Mesothelial cell of epicardium (in vitro differentiated cells): Measurements from ENCODE around the gene APOA1. TPM values are rescaled to one million over a fixed set of nuclear protein-coding genes. Genes with fewer than 3 reads are reported as not detected.

Source experiments
- DNase-seq, 2 experiments: peaks; one replicate each; pipeline ENCODE4 v3.0.0; 2021; ENCODE audit warnings: low spot score in 2 of 2; ENCODE audit not compliant: unreplicated experiment in 2 of 2
- H3K27ac Mint-ChIP-seq: 2 replicates; pipeline ENCODE4 v1.8.0; 2021; ENCODE audit warnings: mixed read lengths
- H3K27me3 Mint-ChIP-seq: 2 replicates; pipeline ENCODE4 v1.8.0; 2021; ENCODE audit warnings: low read depth, mixed read lengths
- H3K36me3 Mint-ChIP-seq: 2 replicates; pipeline ENCODE4 v1.8.0; 2021; ENCODE audit warnings: mixed read lengths
- H3K4me1 Mint-ChIP-seq: 2 replicates; pipeline ENCODE4 v1.8.0; 2021; ENCODE audit warnings: mixed read lengths
- H3K4me3 Mint-ChIP-seq: 2 replicates; pipeline ENCODE4 v1.8.0; 2021; ENCODE audit warnings: mild to moderate bottlenecking, moderate library complexity, mixed read lengths
- H3K9me3 Mint-ChIP-seq: 2 replicates; pipeline ENCODE4 v1.8.0; 2021; ENCODE audit warnings: mixed read lengths
- CTCF ChIP-seq: fragments of 200-600 bp; sonication (generic); IDR thresholded peaks from one replicate; pipeline ENCODE4 v1.5.0; 2021; ENCODE audit warnings: antibody characterized with exemption; ENCODE audit not compliant: unreplicated experiment
- total RNA-seq: library from RNA; stranded (reverse); gene quantifications from 3 replicates; pipeline ENCODE4 v1.2.1, GENCODE V29; 2021

APOA1 gene
- total RNA-seq, 1 donor from 2014 or later = 0.65 TPM

- Mint-ChIP-seq H3K36me3 (no peaks in the 10 kb centered on the region), H3K9me3 (peaks cover 4% of the 10 kb centered on the region), H3K4me3 (no peak overlapping the region), H3K27me3 (peaks cover 4% of the 10 kb centered on the region), H3K27ac (no peak overlapping the region), H3K4me1 (no peaks in the 10 kb centered on the region)
- no peak for DNase-seq
- no peak for TF ChIP-seq CTCF
These were observed 40.9 kb downstream of the APOA1 start for GRCh38 chr11:116796548-116796947.

- H3K4me3 Mint-ChIP-seq = no peak overlapping the region
- H3K4me1 Mint-ChIP-seq = peaks cover 2% of the 10 kb centered on the region
- DNase-seq = no peak
- peaks cover 4% of the 10 kb centered on the region for H3K9me3 Mint-ChIP-seq
- no peak overlapping the region for H3K27ac Mint-ChIP-seq
- TF ChIP-seq CTCF = no peak
- H3K27me3 Mint-ChIP-seq = peaks cover 10% of the 10 kb centered on the region
- no peaks in the 10 kb centered on the region for H3K36me3 Mint-ChIP-seq
These were observed 42.6 kb downstream of the APOA1 start for GRCh38 chr11:116794851-116795250.

- no peaks in the 10 kb centered on the region for H3K36me3 Mint-ChIP-seq
- H3K9me3 Mint-ChIP-seq = peaks cover 4% of the 10 kb centered on the region
- peaks cover 2% of the 10 kb centered on the region for H3K4me1 Mint-ChIP-seq
- TF ChIP-seq CTCF = no peak
- no peak overlapping the region for H3K4me3 Mint-ChIP-seq
- H3K27ac Mint-ChIP-seq = no peak overlapping the region
- DNase-seq = no peak
- H3K27me3 Mint-ChIP-seq = peaks cover 6% of the 10 kb centered on the region
These were observed 43.7 kb downstream of the APOA1 start for GRCh38 chr11:116793772-116794097.

GRCh38 chr11:116792869-116793771 lies 44.3 kb downstream of the APOA1 start:
- no peak for TF ChIP-seq CTCF
- Mint-ChIP-seq H3K27me3 (peaks cover 6% of the 10 kb centered on the region), H3K4me1 (peaks cover 7% of the 10 kb centered on the region), H3K27ac (no peak overlapping the region), H3K36me3 (no peaks in the 10 kb centered on the region), H3K4me3 (no peak overlapping the region), H3K9me3 (peaks cover 4% of the 10 kb centered on the region)
- no peak for DNase-seq

- Mint-ChIP-seq H3K9me3 (peaks cover 4% of the 10 kb centered on the region), H3K27me3 (peaks cover 6% of the 10 kb centered on the region), H3K36me3 (no peaks in the 10 kb centered on the region), H3K27ac (no peak overlapping the region), H3K4me3 (no peak overlapping the region), H3K4me1 (peaks cover 10% of the 10 kb centered on the region)
- no peak for DNase-seq
- TF ChIP-seq CTCF = no peak
These were observed 45.1 kb downstream of the APOA1 start for GRCh38 chr11:116792144-116792868.
